Heart left ventricle (tissue), 13 donors: Measurements from ENCODE around the gene CNGB1.

Experiments used
- CTCF ChIP-seq, 12 donors: fragments of 200-600 bp; sonication (generic) in 4 of 12; IDR thresholded peaks; one replicate each; pipeline versions ENCODE4 v1.5.0 to v1.8.0; 2018 to 2022; ENCODE audit warnings: antibody characterized with exemption in 12 of 12, mild to moderate bottlenecking in 5 of 12
- POLR2A ChIP-seq, 2 donors: fragments of 450-650 bp; IDR thresholded peaks; one replicate each; pipeline ENCODE4 v1.6.1; 2017; ENCODE audit warnings: antibody characterized with exemption in 2 of 2, mild to moderate bottlenecking in 2 of 2, moderate library complexity in 2 of 2
- donor health status: ischemic (EF 13 %, LVEDD 7.1; RV severe dilation, severe dysfunction).
- donor health status: DM: no; HTN: yes; CAD: no.
- donor health status: DM: no; HTN: no; CAD: no.
- donor health status: ischemic (EF 25% LVEDD 6.9; RV normal size, moderate dysfunction).
- donor health status: ischemic (EF 25% LVEDD 5.7; RV mildly dilated, moderate dysfunction).
- donor health status: ischemic (EF 35%, LVEDD 5.7; RV mildly dilated, moderate dysfunction).
- donor health status: nonischemic (EF 11% LVEDD 7.7; RV severe dilation, severe dysfunction).
- donor health status: DM: yes; HTN: yes; CAD: no.
- donor health status: PGD.
- donor health status: ischemic (EF 29% LVEDD 5.4; RV normal size, mild dysfunction).
- donor health status: nonischemic (EF 23%, LVEDD 6.1; RV moderate dilation, normal function).

- TF ChIP-seq CTCF (IDR thresholded peaks at IDR 0.05) = no peak
- no peak for TF ChIP-seq POLR2A (IDR thresholded peaks at IDR 0.05)
These were observed 13.1 kb downstream of the CNGB1 start for GRCh38 chr16:57957673-57958392.
